ENCODE measurements around the gene PRG2. TPM values are rescaled to one million over a fixed set of nuclear protein-coding genes. Genes with fewer than 3 reads are reported as not detected.

The PRG2 gene
- total RNA-seq, 2 donors from 2014 or later, result 0.55 to 0.92 TPM

GRCh38 chr11:57379732-57380131 is 10.7 kb downstream of the PRG2 start:
- no peaks in the 10 kb centered on the region for H3K9me3 ChIP-seq (ENCODE audit: control insufficient read depth, low read length, poor library complexity, severe bottlenecking)
- ATAC-seq, result no peak
- Mint-ChIP-seq H3K4me1 (peaks cover 2% of the 10 kb centered on the region), H3K4me3 (no peak overlapping the region), H3K36me3 (ENCODE audit: low read depth) (no peaks in the 10 kb centered on the region), H3K27ac (no peak overlapping the region), H3K27me3 (peaks cover 28% of the 10 kb centered on the region)
- DNase-seq, result no peak

- ATAC-seq (no peak), DNase-seq (no peak)
- peaks cover 5% of the 10 kb centered on the region for H3K4me1 Mint-ChIP-seq
- H3K9me3 ChIP-seq (ENCODE audit: control insufficient read depth, low read length, poor library complexity, severe bottlenecking), result no peaks in the 10 kb centered on the region
- peaks cover 28% of the 10 kb centered on the region for H3K27me3 Mint-ChIP-seq
- no peak overlapping the region for H3K27ac Mint-ChIP-seq
- H3K36me3 Mint-ChIP-seq (ENCODE audit: low read depth), result no peaks in the 10 kb centered on the region
- H3K4me3 Mint-ChIP-seq, result no peak overlapping the region
Observed at GRCh38 chr11:57378186-57378585, 12.3 kb downstream of the PRG2 start.

GRCh38 chr11:57377107-57377506 is 13.3 kb downstream of the PRG2 start:
- Mint-ChIP-seq H3K4me3 (no peak overlapping the region), H3K36me3 (ENCODE audit: low read depth) (no peaks in the 10 kb centered on the region), H3K27me3 (peaks cover 19% of the 10 kb centered on the region), H3K4me1 (peaks cover 5% of the 10 kb centered on the region), H3K27ac (no peak overlapping the region)
- H3K9me3 ChIP-seq (ENCODE audit: control insufficient read depth, low read length, poor library complexity, severe bottlenecking), result no peaks in the 10 kb centered on the region
- DNase-seq, result no peak
- no peak for ATAC-seq

- peaks cover 5% of the 10 kb centered on the region for H3K4me1 Mint-ChIP-seq
- no peak overlapping the region for H3K27ac Mint-ChIP-seq
- ATAC-seq (no peak), DNase-seq (no peak)
- H3K9me3 ChIP-seq (ENCODE audit: control insufficient read depth, low read length, poor library complexity, severe bottlenecking), result no peaks in the 10 kb centered on the region
- H3K36me3 Mint-ChIP-seq (ENCODE audit: low read depth), result no peaks in the 10 kb centered on the region
- peaks cover 15% of the 10 kb centered on the region for H3K27me3 Mint-ChIP-seq
- H3K4me3 Mint-ChIP-seq, result no peak overlapping the region
Observed at GRCh38 chr11:57376095-57377090, 14.1 kb downstream of the PRG2 start.

- ATAC-seq (no peak), DNase-seq (no peak)
- H3K4me3 Mint-ChIP-seq, result no peak overlapping the region
- peaks cover 5% of the 10 kb centered on the region for H3K4me1 Mint-ChIP-seq
- H3K36me3 Mint-ChIP-seq (ENCODE audit: low read depth), result no peaks in the 10 kb centered on the region
- no peak overlapping the region for H3K27ac Mint-ChIP-seq
- H3K9me3 ChIP-seq (ENCODE audit: control insufficient read depth, low read length, poor library complexity, severe bottlenecking), result no peaks in the 10 kb centered on the region
- peaks cover 15% of the 10 kb centered on the region for H3K27me3 Mint-ChIP-seq
Observed at GRCh38 chr11:57375490-57375889, 15.0 kb downstream of the PRG2 start.

- H3K9me3 ChIP-seq (ENCODE audit: control insufficient read depth, low read length, poor library complexity, severe bottlenecking), result no peaks in the 10 kb centered on the region
- H3K27ac Mint-ChIP-seq, result no peak overlapping the region
- ATAC-seq (no peak), DNase-seq (no peak)
- no peak overlapping the region for H3K4me3 Mint-ChIP-seq
- H3K4me1 Mint-ChIP-seq, result peaks cover 5% of the 10 kb centered on the region
- H3K27me3 Mint-ChIP-seq, result peaks cover 19% of the 10 kb centered on the region
- H3K36me3 Mint-ChIP-seq (ENCODE audit: low read depth), result no peaks in the 10 kb centered on the region
Observed at GRCh38 chr11:57374966-57375365, 15.5 kb downstream of the PRG2 start.

GRCh38 chr11:57373146-57373545 is 17.3 kb downstream of the PRG2 start:
- H3K36me3 Mint-ChIP-seq (ENCODE audit: low read depth), result no peaks in the 10 kb centered on the region
- no peaks in the 10 kb centered on the region for H3K9me3 ChIP-seq (ENCODE audit: control insufficient read depth, low read length, poor library complexity, severe bottlenecking)
- no peak overlapping the region for H3K4me3 Mint-ChIP-seq
- H3K27me3 Mint-ChIP-seq, result peaks cover 21% of the 10 kb centered on the region
- DNase-seq, result no peak
- H3K4me1 Mint-ChIP-seq, result peaks cover 5% of the 10 kb centered on the region
- no peak overlapping the region for H3K27ac Mint-ChIP-seq
- no peak for ATAC-seq

GRCh38 chr11:57370941-57371340 is 19.5 kb downstream of the PRG2 start:
- Mint-ChIP-seq H3K4me3 (no peak overlapping the region), H3K36me3 (ENCODE audit: low read depth) (no peaks in the 10 kb centered on the region), H3K4me1 (peaks cover 5% of the 10 kb centered on the region), H3K27me3 (peaks cover 24% of the 10 kb centered on the region), H3K27ac (no peak overlapping the region)
- ATAC-seq, result no peak
- no peak for DNase-seq
- H3K9me3 ChIP-seq (ENCODE audit: control insufficient read depth, low read length, poor library complexity, severe bottlenecking), result no peaks in the 10 kb centered on the region

GRCh38 chr11:57370251-57370650 is 20.2 kb downstream of the PRG2 start:
- no peaks in the 10 kb centered on the region for H3K36me3 Mint-ChIP-seq (ENCODE audit: low read depth)
- no peak overlapping the region for H3K4me3 Mint-ChIP-seq
- DNase-seq (no peak), ATAC-seq (no peak)
- H3K4me1 Mint-ChIP-seq, result peaks cover 5% of the 10 kb centered on the region
- no peak overlapping the region for H3K27ac Mint-ChIP-seq
- H3K9me3 ChIP-seq (ENCODE audit: control insufficient read depth, low read length, poor library complexity, severe bottlenecking), result no peaks in the 10 kb centered on the region
- H3K27me3 Mint-ChIP-seq, result peaks cover 31% of the 10 kb centered on the region

- DNase-seq, result no peak
- Mint-ChIP-seq H3K36me3 (ENCODE audit: low read depth) (no peaks in the 10 kb centered on the region), H3K27ac (no peak overlapping the region), H3K27me3 (peaks cover 36% of the 10 kb centered on the region), H3K4me3 (no peak overlapping the region), H3K4me1 (no peaks in the 10 kb centered on the region)
- ATAC-seq, result no peak
- no peaks in the 10 kb centered on the region for H3K9me3 ChIP-seq (ENCODE audit: control insufficient read depth, low read length, poor library complexity, severe bottlenecking)
Observed at GRCh38 chr11:57368845-57369232, 21.6 kb downstream of the PRG2 start.

GRCh38 chr11:57368106-57368844 is 22.2 kb downstream of the PRG2 start:
- no peak for ATAC-seq
- DNase-seq, result no peak
- Mint-ChIP-seq H3K27me3 (peaks cover 42% of the 10 kb centered on the region), H3K4me3 (no peak overlapping the region), H3K27ac (no peak overlapping the region), H3K4me1 (no peaks in the 10 kb centered on the region), H3K36me3 (ENCODE audit: low read depth) (no peaks in the 10 kb centered on the region)
- H3K9me3 ChIP-seq (ENCODE audit: control insufficient read depth, low read length, poor library complexity, severe bottlenecking), result no peaks in the 10 kb centered on the region

GRCh38 chr11:57364851-57365660 is 25.4 kb downstream of the PRG2 start:
- Mint-ChIP-seq H3K36me3 (ENCODE audit: low read depth) (no peaks in the 10 kb centered on the region), H3K27ac (no peak overlapping the region), H3K4me3 (no peak overlapping the region), H3K27me3 (peaks cover 47% of the 10 kb centered on the region), H3K4me1 (no peaks in the 10 kb centered on the region)
- ATAC-seq (no peak), DNase-seq (no peak)
- H3K9me3 ChIP-seq (ENCODE audit: control insufficient read depth, low read length, poor library complexity, severe bottlenecking), result no peaks in the 10 kb centered on the region

Measured in T-helper 17 cell (primary cell).